ENCODE results near the gene TSC22D3.
"Not testable (repeated sequence)": the region's sequence is repeated elsewhere in the genome, so short reads cannot be mapped to it uniquely, and the experiment has no call there.

Gene TSC22D3

DNA sequence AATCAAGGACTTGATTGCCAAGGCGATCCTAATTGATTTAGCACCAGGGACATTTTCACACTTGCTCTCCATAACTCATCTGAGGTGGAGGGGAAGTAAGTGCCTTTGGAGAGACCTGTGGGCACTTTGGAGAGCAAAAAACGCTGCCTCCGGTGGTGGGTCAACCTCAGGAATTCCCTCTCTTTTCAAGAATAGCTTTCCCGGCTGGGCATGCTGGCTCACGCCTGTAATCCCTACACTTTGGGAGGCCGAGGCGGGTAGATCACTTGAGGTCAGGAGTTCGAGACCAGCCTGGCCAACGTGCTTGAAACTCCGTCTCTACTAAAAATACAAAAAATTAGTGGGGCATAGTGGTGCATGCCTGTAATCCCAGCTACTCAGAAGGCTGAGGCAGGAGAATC is 98.1 kb downstream of the TSC22D3 start:
- DNase-seq = no peak

DNA sequence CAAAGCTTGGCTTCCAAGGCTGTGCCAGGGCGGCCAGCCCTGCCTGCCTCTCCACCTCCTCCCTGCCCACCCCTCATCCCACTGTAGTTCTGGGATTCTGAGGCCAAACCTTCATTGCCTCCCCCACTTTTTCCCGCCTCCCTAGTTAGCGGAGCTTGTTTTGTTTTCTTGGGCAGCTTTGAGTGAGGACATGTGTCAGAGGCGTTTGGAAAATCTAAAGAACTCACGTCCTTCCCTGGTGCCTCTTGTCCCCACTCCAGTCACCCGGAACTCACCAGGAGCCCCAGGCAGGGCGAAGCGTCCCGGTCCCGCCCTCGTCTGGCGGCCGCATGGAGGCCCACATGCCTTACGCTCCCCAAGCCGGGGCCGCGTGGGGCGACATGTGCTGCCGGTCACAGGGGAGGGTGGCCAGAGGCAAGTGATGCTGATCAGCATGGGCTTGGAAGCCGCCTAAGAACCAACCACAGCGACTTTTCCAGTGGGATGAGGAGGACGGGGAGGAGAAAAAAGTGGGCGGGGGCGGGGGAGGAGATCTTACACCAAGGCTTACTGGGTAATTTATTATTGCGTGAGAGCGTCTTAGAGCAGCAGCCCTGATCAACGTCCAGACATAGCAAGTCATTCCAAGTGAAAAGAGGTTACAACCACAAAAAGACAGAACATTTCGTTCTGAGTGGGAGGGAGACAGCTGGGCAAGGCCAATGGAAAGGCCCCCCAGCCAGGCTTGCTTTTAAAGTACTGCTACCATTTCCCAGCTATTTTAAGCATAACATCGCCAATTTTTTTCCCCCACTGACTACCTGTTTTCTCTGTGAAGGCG is 98.8 kb downstream of the TSC22D3 start:
- peak; percentile 45 for DNase-seq

DNA sequence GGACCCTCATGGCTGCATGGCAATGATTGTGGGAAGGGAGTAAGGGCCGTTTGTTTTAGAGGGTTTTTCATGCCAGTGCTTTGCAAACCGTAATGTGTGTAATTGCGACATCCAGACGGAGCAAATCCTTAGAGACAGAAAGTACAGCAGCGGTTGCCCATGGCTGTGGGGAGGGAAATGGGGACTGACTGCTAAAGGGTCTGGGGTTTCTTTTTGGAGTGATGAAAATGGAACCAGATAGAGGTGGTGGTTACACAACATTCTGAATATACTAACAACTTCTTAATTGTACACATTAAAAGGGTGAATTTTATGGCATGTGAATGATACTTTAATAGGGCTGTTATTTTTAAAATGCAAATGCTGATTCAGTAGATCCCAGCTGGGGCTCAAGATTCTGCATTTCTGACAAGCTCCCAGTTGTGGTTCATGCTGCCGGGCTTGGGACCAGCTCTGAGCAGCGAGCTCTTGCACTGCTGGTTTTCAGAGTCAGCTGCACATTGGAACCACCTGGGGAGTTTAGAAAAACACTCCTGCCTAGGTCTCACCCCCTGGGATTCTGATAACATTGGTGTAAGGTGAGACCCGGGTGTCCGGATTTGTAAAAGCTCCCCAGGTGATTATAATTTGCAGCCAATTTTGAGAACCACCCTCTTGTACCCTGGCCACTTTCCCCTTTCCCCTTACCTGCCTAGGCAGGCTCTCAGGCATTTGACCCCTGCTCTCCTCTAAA is 99.6 kb downstream of the TSC22D3 start:
- DNase-seq = peak; percentile 29

DNA sequence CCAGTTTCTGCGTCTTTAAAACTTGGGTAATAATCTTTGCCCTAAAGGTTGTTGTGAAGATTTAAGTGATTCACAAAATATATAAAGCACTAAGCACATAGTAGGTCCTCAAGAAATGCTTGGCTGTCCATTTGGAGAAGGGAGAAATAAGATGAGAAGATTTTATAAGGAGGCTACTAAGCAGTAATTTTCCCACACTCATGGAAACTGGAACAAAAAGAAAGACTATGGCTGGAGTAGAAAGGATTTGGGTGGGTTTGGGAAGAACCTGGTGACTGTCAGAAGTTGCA is 100.3 kb downstream of the TSC22D3 start:
- DNase-seq = no peak

DNA sequence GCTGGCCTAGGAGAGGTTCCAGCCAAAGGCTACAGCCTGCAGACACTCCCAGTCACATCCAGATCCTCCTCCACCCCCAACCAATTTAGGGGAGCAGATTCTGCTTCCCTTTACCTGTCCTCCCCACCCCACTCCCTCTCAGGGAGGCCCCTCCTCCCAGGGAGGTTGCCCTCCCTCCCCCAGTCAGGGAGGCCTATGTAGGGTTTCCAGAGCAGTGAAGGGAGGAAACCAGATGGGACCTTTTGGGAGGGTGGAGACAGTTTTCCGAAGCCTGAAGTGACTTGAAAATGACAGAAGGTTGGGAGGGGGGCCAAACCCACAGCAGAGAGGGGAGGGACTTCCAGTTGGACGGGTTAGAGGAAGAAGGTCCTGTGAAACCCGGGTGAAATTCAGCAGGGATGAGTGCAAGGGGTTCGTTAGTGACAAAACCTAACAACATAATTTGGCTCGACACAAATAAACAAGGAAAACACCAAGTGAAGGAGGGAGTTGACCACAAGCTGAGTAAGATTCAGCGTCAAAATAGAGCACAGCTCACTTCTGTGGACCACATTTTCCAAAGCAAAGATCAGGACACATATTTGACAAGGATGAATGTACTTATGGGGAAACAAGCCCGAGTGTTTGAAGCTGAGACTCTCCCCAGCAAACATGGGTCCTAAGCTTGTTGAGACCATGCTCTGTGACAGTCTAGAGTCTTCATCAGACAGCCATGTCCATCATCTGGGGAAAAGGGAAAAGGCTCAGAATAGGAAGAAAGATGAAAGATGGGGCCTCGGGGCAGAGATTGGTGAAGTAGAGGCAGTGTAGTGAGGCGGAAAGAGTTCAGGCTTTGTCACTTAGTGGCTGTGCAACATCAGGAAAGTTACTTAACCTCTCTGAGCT is 100.9 kb downstream of the TSC22D3 start:
- peak; percentile 83 for DNase-seq

DNA sequence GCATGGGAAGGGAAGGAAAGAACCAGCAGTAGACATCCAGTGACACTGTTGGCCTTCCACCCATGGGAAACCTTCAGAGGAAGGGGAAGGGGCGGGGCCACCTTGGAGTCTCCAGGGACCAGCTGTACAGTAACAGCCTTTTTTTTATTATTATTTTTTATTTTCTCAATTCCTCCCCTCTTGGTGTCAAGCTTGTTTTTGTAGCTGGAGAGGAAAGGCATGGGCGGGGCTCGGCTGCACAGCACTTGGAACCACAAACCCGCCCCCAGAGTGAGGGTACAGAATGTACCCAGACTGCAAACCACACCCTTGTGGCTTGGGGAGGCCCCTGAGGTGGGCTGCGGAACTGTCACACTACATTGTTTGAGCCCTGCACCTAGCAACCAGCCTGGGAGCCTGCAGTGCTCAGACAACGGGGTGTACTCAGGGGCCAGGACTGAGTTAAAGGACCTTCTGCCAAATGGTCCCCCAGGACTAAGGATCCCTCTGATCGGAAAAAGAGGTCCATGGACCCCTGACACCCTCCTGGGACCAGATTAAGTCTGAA is 101.6 kb downstream of the TSC22D3 start:
- peak; percentile 53 for DNase-seq

DNA sequence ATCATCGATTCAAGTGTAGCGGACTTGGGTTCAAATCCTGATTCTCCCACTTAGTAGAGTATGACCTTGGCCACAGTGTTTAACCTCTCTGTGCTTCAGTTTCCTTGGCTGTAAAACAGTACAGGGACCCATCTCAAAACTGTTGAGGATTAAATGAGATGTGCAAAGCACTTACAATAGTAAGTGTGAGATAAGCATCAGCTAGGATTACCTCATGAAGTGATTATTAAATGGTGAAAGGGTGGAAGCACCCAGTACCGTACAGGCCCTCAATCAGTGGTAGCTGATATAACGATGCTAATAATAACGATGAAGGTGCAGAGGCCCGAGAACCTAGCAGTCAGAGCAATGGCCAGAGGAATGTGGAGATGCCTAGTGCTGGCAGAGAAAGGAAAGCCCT is 102.2 kb downstream of the TSC22D3 start:
- no peak for DNase-seq

DNA sequence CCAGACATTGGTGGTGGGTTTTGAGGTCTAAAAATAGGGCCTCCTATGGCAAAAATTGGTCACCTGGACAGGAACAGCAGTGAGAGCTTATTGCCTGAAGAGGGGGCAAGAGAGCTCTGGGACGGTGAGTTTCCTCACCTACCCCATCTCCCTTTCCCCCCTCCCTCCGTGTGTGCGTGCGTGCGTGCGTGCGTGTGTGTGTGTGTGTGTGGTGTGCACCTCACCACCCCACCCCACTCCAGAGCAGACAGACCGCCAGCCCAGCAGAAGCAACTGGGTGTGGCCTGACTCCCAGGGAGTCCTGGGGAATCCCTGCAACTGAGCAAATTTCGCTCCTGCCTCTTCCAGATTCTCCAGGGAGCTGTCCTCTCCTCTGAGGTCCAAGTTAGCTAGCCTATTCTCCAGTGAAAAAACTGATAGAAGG is 102.6 kb downstream of the TSC22D3 start:
- peak; percentile 70 for DNase-seq

DNA sequence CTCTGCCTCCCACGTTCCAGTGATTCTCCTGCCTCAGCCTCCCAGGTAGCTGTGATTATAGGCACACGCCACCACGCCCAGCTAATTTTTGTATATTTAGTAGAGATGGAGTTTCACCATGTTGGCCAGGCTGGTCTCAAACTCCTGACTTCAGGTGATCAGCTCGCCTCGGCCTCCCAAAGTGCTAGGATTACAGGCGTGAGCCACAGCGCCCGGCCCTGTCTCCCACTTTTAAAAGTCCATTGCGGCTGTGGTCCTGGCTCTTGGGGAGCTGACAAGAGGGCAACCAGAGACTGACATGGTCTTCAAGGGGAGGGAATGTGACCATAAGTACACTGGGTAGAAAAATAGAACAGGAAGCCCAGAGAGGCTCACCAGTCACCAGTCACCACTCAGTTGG is 104.3 kb downstream of the TSC22D3 start:
- not testable (repeated sequence) for DNase-seq

DNA sequence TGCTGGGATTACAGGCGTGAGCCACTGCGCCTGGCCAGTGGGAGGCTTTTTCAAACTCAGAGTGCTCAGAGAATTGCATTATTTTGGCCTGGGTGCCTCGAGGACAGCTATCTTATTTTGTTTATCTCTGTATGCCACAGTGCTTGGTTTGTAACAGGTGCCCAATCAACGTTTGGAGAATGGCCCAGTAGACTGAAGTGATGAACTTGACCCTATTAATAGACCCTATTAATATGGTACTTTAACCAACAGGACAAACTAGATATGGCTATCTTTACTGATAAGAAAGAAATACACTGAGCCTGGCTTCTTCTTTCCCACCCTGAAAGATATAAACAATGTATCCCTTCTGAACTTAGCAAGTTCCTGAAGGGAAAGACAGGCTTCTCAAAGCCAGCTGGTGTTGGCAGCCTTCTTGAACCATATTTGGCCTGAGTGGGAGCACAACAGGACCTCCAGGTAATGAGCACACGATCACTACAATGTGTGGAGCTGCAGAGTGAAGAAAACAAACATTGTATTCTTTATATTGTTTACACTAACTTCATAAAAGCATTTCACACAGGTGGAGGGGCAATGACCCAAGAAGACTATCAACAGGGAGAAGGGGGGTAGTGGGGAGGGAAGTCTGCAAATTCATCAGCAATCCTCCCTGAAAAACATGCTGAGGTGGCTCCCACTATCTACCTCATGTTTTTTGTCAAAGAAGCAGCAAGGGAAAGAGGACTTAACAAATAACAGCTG is 105.5 kb downstream of the TSC22D3 start:
- DNase-seq = no peak

DNA sequence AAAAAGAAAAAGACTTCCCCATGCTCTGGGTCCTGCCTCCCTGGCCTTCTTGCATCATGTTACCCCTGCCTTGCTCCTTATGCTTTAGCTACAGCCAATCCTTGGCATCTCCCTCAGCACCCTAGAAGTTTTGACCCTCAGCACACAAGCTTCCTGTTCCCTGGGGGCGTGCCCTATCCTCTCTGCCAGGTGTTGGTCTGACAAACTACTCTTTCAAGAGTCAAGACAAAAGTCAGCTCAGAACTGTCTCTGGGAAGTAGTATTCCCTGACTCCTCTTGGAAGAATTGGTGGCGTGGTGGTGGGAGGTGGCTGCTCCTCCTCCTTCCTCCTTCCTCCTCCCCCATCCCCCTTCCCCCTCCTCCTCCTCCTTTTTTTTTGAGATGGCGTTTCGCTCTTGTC is 106.3 kb downstream of the TSC22D3 start:
- no peak for DNase-seq

DNA sequence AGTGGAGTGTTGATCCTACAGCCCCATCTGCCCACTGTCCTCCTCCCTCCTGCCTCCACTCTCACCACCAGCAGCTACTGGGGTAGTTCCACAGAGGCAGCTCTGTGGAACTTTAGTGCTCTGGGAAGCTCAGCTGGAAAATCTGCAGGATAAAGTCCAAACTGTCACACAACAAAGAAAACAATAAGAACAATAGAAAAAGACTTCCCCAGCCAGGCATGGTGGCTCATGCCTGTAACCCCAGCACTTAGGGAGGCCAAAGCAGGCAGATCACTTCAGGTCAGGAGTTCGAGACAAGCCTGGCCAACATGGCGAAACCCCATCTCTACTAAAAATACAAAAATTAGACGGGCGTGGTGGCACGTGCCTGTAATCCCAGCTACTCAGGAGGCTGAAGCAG is 106.9 kb downstream of the TSC22D3 start:
- not testable (repeated sequence) for DNase-seq

DNA sequence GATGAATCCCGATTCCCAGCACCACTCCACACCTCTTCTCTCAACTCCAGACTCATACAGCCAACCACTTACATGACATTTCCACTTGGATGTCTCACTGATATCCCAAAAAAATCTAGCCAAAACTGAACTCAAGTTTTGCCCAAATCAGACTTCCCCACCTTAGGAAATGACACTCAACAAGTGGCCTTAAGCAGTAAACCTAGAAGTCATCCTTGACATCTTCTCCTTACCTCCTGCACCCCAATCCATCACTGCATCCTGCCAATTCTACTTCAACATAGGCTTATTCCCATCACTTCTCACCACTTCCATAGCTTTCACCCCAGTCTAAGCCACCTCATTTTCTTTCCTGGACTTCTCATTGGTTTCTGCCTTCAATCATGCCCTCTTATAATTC is 108.2 kb downstream of the TSC22D3 start:
- no peak for DNase-seq

DNA sequence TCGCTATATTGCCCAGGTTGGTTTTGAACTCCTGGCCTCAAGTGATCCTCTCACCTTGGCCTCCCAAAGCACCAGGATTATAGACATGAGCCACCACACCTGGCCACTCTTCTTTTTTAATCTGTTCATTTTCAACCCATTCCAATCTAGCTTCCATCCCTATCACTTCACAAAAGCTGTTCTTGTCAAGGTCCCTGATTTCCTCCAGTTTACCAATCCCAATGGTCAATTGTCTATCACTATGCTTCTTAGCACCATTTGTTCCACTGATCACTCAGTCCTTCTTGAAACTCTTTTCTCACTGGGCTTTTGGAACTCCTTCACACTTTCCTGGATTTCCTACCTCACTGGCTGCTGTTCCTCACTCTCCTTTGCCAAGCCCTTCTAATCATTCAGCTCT is 108.7 kb downstream of the TSC22D3 start:
- DNase-seq = no peak
